ENCODE results near the gene WNT6.
"Not testable (repeated sequence)": the region's sequence is repeated elsewhere in the genome, so short reads cannot be mapped to it uniquely, and the experiment has no call there.

Gene WNT6

GRCh38 chr2:218830526-218831306, 28.9 kb upstream of the WNT6 start:
- DNase-seq (ENCODE audit: low spot score): no peak

GRCh38 chr2:218831378-218831990, 28.1 kb upstream of the WNT6 start, which contains the start of gene PRKAG3:
TSS of gene PRKAG3 (minus strand) at chr2:218831803.
- DNase-seq (ENCODE audit: low spot score): no peak

GRCh38 chr2:218832081-218832480, 27.5 kb upstream of the WNT6 start:
- DNase-seq (ENCODE audit: low spot score): no peak

GRCh38 chr2:218832520-218832919, 27.1 kb upstream of the WNT6 start:
- no peak for DNase-seq (ENCODE audit: low spot score)

DNA sequence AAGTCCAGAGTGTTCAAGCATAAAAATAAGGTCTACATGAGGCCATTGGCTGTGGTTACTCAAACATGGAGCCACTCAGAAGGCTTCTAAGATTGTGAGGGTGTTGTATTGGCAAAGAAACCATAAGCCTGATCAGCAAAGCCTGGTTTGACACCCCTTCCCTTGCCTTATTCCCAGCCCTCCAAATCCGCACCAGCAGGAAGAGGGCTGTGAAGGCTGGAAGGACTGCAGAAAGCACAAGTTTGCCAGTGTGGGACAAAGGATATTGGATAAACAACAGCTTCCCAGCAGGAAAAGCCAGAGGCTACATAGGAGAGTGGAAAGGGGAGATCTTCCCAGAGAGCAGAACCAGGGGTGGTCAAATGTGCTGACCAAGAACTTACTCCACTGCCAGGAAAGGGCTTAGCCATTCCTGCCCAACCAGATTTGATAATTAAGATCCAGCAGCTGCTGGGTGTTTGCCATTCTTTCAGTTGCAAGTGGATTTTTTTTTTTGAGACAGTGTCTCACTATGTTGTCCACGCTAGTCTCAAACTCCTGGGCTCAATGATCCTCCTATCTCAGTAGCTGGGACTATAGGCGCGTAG, 26.5 kb upstream of the WNT6 start:
- no peak for DNase-seq (ENCODE audit: low spot score)

DNA sequence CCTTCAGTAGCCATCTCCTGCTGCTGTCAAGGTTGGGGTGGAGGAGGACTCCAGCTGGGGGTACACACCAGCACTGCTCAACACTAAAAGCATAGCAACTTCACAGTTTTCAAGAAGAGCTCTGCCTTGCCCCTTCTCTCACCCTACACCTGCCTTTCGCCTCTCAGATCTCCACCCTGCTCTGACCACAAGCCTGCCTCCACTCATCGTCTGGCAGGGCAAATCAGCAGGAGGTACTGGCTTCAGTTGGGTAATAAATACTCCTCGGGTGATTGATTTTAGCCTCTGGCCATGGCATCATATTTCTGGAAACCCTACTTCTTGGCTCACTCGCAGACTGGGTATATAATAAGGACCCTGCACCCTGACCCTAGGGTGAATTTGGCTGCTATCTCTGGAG, 24.9 kb upstream of the WNT6 start:
- DNase-seq (ENCODE audit: low spot score): no peak

DNA sequence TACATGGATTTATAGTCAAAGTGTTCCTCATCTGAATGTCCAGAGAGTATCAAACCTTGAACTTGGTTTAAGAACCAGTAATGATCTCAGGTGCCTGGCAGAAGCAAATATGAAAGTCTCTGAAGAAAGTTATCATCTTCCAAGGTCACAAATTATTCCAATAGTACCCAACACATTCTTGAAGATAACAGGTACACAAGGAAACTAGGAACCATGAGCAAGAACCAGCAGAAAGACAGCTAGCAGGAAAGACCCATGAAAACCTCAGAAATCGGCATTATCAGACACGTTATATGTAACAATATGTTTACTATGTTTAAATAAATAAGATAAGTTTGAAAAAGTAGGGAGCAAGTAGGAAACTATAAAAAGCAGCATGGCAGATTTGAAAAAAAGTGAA, 22.1 kb upstream of the WNT6 start:
- no peak for DNase-seq (ENCODE audit: low spot score)

DNA sequence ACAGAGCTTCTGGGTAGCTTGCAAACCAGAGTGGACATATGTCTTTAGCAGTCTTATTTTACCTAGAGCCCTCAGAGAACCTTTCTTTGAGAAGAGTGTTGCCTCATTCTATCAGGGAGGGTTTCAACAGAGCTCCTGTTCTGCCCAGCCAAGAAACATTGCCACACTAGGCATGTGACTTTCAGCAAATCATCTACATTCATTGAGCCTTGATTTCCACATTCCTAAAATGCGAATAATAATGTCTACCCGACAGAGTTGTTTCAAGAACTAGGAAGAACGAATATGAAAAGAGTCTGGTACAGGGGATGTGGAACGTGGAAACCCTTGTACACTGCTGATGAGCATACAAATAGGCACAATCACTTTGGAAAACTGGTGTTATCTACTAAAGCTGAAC, 20.2 kb upstream of the WNT6 start:
- no peak for DNase-seq (ENCODE audit: low spot score)

DNA sequence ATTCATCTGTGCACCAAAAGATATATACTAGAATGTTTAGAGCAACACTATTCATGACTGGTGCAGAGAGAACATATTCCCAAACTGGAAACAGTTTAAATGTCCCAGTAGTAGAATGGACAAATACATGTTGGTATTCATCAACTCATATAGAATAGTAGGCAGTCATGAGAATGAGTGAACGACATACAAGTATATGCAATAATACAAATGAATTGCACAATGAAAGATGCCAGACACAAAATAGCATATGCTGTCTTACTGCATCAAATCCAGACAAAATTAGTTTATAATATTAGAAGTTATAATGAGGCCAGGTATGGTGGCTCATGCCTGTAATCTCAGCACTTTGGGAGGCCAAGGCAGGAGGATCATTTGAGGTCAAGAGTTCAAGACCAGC, 19.7 kb upstream of the WNT6 start:
- DNase-seq (ENCODE audit: low spot score): no peak

DNA sequence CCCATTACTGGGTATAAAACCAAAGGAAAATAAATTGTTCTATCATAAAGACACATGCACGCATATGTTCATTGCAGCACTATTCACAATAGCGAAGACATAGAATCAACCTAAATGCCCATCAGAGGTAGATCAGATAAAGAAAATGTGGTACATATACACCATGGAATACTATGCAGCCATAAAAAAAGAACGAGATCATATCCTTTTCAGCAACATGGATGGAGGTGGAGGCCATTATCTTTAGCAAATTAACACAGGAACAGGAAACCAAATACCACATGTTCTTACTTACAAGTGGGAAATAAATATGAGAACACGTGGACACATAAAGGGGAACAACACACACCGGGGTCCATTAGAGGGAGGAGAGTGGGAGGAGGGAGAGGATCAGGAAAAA, 15.3 kb upstream of the WNT6 start:
- DNase-seq (ENCODE audit: low spot score): not testable (repeated sequence)

- not testable (repeated sequence) for DNase-seq (ENCODE audit: low spot score)
Measured at GRCh38 chr2:218846963-218847362, 12.6 kb upstream of the WNT6 start.

GRCh38 chr2:218849721-218850120, 9.9 kb upstream of the WNT6 start:
- no peak for DNase-seq (ENCODE audit: low spot score)

DNA sequence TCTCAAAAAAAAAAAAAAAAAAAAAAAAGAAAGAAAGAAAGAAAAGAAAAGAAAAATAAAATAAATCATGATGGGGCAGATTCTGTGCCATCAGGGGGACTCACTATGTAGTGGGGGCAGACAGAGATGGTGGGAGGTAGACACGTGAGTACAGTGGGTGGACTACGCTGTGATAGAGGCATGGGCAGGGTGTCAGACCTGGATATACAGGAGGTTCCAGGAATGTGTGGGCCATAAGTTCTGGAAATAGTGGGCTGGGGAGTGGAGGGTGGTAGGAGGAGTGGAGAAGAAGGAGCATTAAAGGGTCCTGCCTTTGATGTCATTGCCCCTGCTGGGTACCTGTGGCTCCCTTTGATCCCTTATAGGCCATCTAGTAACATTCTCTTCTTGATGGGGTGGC, 8.8 kb upstream of the WNT6 start:
- DNase-seq (ENCODE audit: low spot score): no peak

DNA sequence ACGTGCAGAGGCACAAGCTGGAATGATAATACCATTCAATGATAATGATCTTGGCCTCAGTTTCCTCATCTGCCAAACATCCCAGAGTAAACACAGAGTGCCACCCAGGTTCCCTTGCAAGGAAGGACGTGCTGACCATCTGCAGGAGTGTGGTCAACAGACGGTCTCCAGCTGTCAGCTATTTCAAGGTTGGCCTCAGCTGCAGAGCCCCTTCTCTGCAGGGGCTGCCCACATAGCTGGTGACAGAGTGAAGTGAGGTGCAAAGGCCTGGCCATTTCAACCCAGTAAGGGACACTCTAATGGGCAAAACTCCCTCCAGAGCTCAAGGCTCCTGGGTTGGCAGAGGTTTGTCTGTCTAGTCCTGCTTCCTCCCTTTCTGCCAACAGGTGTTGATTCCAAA, 8.3 kb upstream of the WNT6 start:
- DNase-seq (ENCODE audit: low spot score): no peak

DNA sequence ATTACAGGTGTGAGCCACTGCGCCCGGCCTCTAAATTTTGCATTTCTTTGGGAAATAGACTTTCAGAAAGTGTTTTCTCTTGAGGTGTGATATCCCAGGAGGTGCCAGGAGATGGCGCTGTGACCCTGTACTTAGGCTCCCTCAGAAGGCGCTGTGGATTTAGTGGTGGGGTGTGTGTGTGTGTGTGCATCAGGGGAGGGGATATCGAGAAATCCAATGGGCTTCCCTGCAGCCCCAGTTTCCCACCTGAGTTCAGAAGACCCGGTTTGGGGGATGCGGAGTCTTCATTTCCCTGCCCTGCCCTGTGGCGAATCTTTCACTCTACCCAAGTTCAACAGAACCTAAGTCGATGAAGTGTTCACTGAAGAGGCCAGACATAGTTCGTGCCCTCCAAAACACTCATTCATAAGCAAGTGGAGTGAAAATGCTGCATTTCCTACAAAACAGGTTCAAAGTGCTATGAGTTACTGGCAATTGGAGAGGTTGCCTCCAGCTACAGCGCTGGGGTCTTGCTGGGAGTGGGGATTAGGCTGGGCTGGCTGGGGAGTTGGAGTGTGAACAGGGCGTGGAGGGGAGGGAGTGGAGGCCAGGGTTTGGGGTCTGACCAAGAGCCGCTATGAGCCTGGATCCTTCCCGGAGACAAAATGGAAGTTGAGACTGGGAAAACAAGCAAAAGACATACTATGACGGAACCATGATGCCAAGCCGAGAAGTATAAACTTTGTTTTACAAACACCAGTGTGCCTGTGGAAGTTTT, 6.5 kb upstream of the WNT6 start:
- DNase-seq (ENCODE audit: low spot score): no peak

DNA sequence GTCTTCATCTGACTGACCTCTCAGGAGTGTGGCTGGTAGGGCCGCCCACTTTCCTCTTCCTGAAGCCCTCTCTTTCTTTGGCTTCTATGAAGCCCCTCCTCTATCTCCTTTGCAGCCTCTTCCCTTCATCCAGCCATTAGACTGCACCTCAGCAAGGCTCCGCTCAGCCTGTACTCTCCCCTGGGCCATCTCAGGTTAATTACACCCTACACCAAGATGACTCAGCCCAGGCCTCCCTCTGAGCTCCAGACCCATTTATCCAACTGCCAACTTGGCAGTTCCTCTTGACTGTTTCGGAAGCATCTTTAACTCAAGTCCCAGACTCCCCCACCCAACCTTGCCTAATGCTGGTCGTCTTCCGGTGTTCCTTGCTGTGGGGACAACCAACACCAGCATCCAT, 5.8 kb upstream of the WNT6 start:
- DNase-seq (ENCODE audit: low spot score): no peak

- DNase-seq (ENCODE audit: low spot score): no peak
Measured at GRCh38 chr2:218854860-218855259, 4.7 kb upstream of the WNT6 start.

GRCh38 chr2:218855305-218856166, 4.1 kb upstream of the WNT6 start:
- DNase-seq (ENCODE audit: low spot score): no peak

GRCh38 chr2:218856167-218856895, 3.3 kb upstream of the WNT6 start:
- DNase-seq (ENCODE audit: low spot score): no peak

- DNase-seq (ENCODE audit: low spot score): no peak
Measured at GRCh38 chr2:218856896-218857243, 2.7 kb upstream of the WNT6 start.
